Measurements from ENCODE around the gene KCNC1.

The KCNC1 gene

GRCh38 chr11:17775507-17776211 lies 41.1 kb downstream of the KCNC1 start:
- no peak for DNase-seq

- DNase-seq: no peak
Observed at GRCh38 chr11:17776212-17776875, 41.8 kb downstream of the KCNC1 start.

- no peak for DNase-seq
Observed at GRCh38 chr11:17777086-17777737, 42.6 kb downstream of the KCNC1 start.

GRCh38 chr11:17777738-17778091 lies 43.1 kb downstream of the KCNC1 start:
- DNase-seq: no peak

GRCh38 chr11:17778352-17778751 lies 43.8 kb downstream of the KCNC1 start:
- DNase-seq: no peak

- DNase-seq: no peak
Observed at GRCh38 chr11:17778956-17779860, 44.6 kb downstream of the KCNC1 start.

GRCh38 chr11:17779861-17780594 lies 45.4 kb downstream of the KCNC1 start:
- DNase-seq: no peak

- DNase-seq: no peak
Observed at GRCh38 chr11:17780668-17781067, 46.1 kb downstream of the KCNC1 start.

- no peak for DNase-seq
Observed at GRCh38 chr11:17781221-17781620, 46.6 kb downstream of the KCNC1 start.

- no peak for DNase-seq
Observed at GRCh38 chr11:17781626-17782025, 47.0 kb downstream of the KCNC1 start.

- DNase-seq: no peak
Observed at GRCh38 chr11:17782145-17782544, 47.6 kb downstream of the KCNC1 start.

GRCh38 chr11:17782603-17783337 lies 48.2 kb downstream of the KCNC1 start:
- no peak for DNase-seq

GRCh38 chr11:17783878-17784277 lies 49.3 kb downstream of the KCNC1 start:
- no peak for DNase-seq

GRCh38 chr11:17786824-17787525 lies 52.4 kb downstream of the KCNC1 start:
- no peak for DNase-seq

GRCh38 chr11:17788084-17788483 lies 53.5 kb downstream of the KCNC1 start:
- no peak for DNase-seq

GRCh38 chr11:17790453-17790852 lies 55.9 kb downstream of the KCNC1 start:
- no peak for DNase-seq

GRCh38 chr11:17791144-17791543 lies 56.6 kb downstream of the KCNC1 start:
- no peak for DNase-seq

- DNase-seq: no peak
Observed at GRCh38 chr11:17792161-17792560, 57.6 kb downstream of the KCNC1 start.

- DNase-seq: no peak
Observed at GRCh38 chr11:17793642-17794170, 59.1 kb downstream of the KCNC1 start.

GRCh38 chr11:17794981-17795380 lies 60.4 kb downstream of the KCNC1 start:
- no peak for DNase-seq

GRCh38 chr11:17796154-17796553 lies 61.6 kb downstream of the KCNC1 start:
- no peak for DNase-seq
